Measurements from ENCODE around the gene SLC24A4. TPM values are rescaled to one million over a fixed set of nuclear protein-coding genes. Genes with fewer than 3 reads are reported as not detected.

The SLC24A4 gene
- polyA plus RNA-seq, 1 donor (not counting 4 experiments of a cell fraction or from before 2014, with no cell fraction given), result 0.10 TPM

GRCh38 chr14:92297818-92298595 lies 25.0 kb upstream of the SLC24A4 start:
- Histone ChIP-seq H3K79me2 (ENCODE audit: control insufficient read depth, insufficient read depth, low read length) (no peaks in the 10 kb centered on the region), H3K9me3 (ENCODE audit: control insufficient read depth, low read depth, low read length) (no peaks in the 10 kb centered on the region), H3K4me3 (ENCODE audit: control insufficient read depth in 2 of 3, extremely low read depth in 1 of 3, insufficient read depth in 2 of 3, low read depth in 1 of 3, low read length in 3 of 3) (no peak overlapping the region), H3K9me1 (ENCODE audit: control insufficient read depth, extremely low read depth, insufficient read depth, low read length) (no peaks in the 10 kb centered on the region), H3K36me3 (ENCODE audit: control insufficient read depth in 2 of 2, extremely low read depth in 1 of 2, insufficient read depth in 2 of 2, low read length in 2 of 2) (no peaks in the 10 kb centered on the region), H3K27me3 (ENCODE audit: control insufficient read depth, extremely low read depth, insufficient read depth, low read length) (peaks cover 4% of the 10 kb centered on the region), H2AFZ (ENCODE audit: control insufficient read depth, low read length) (no peak overlapping the region), H3K9ac (ENCODE audit: control insufficient read depth, extremely low read depth, insufficient read depth, low read length) (no peak overlapping the region), H3K27ac (ENCODE audit: control insufficient read depth, insufficient read depth, low read length) (no peak overlapping the region), H4K20me1 (ENCODE audit: control insufficient read depth, extremely low read depth, insufficient read depth, low read length) (no peaks in the 10 kb centered on the region), H3K4me1 (ENCODE audit: control insufficient read depth, extremely low read depth, insufficient read depth, low read length) (no peaks in the 10 kb centered on the region), H3K4me2 (ENCODE audit: control insufficient read depth, extremely low read depth, insufficient read depth, low read depth, low read length) (no peak overlapping the region)
- TF ChIP-seq EZH2 (IDR thresholded peaks at IDR 0.05; ENCODE audit: low read length), result no peak
- FAIRE-seq (no peak), DNase-seq (ENCODE audit: low read depth, low spot score) (no peak)
- dilution Hi-C loops (cut with MboI; ENCODE audit: extremely low pct_ligation_motif_present, low sequenced_read_pairs), result no loop called here

- Histone ChIP-seq H3K27ac (ENCODE audit: control insufficient read depth, insufficient read depth, low read length) (no peak overlapping the region), H3K4me1 (ENCODE audit: control insufficient read depth, extremely low read depth, insufficient read depth, low read length) (no peaks in the 10 kb centered on the region), H3K9me1 (ENCODE audit: control insufficient read depth, extremely low read depth, insufficient read depth, low read length) (no peaks in the 10 kb centered on the region), H3K27me3 (ENCODE audit: control insufficient read depth, extremely low read depth, insufficient read depth, low read length) (no peaks in the 10 kb centered on the region), H3K9ac (ENCODE audit: control insufficient read depth, extremely low read depth, insufficient read depth, low read length) (no peak overlapping the region), H3K36me3 (ENCODE audit: control insufficient read depth in 2 of 2, extremely low read depth in 1 of 2, insufficient read depth in 2 of 2, low read length in 2 of 2) (no peaks in the 10 kb centered on the region), H3K4me2 (ENCODE audit: control insufficient read depth, extremely low read depth, insufficient read depth, low read depth, low read length) (no peak overlapping the region), H2AFZ (ENCODE audit: control insufficient read depth, low read length) (no peak overlapping the region), H3K9me3 (ENCODE audit: control insufficient read depth, low read depth, low read length) (no peaks in the 10 kb centered on the region), H3K4me3 (ENCODE audit: control insufficient read depth in 2 of 3, extremely low read depth in 1 of 3, insufficient read depth in 2 of 3, low read depth in 1 of 3, low read length in 3 of 3) (no peak overlapping the region), H4K20me1 (ENCODE audit: control insufficient read depth, extremely low read depth, insufficient read depth, low read length) (no peaks in the 10 kb centered on the region), H3K79me2 (ENCODE audit: control insufficient read depth, insufficient read depth, low read length) (no peaks in the 10 kb centered on the region)
- dilution Hi-C loops (cut with MboI; ENCODE audit: extremely low pct_ligation_motif_present, low sequenced_read_pairs), result no loop called here
- DNase-seq (ENCODE audit: low read depth, low spot score) (no peak), FAIRE-seq (no peak)
- no peak for TF ChIP-seq EZH2 (IDR thresholded peaks at IDR 0.05; ENCODE audit: low read length)
- TF ChIP-seq CTCF (optimal IDR thresholded peaks at IDR 0.05 in 1 of 3, IDR thresholded peaks at IDR 0.05 in 1 of 3, conservative IDR thresholded peaks at IDR 0.05 in 1 of 3; ENCODE audit: extremely low read depth in 1 of 3, insufficient read depth in 2 of 3, low read length in 3 of 3), result no peak
Measured at GRCh38 chr14:92302481-92302880, 20.5 kb upstream of the SLC24A4 start.
